Nephron (organoid): ENCODE measurements around the gene SHISAL2B.

ENCODE experiments used
- H3K27ac Mint-ChIP-seq, 3 experiments: 2 replicates each; pipeline ENCODE4 v1.8.0; 2020; ENCODE audit warnings: mixed read lengths in 3 of 3, mild to moderate bottlenecking in 2 of 3, moderate library complexity in 1 of 3
- H3K27me3 Mint-ChIP-seq: 2 replicates; pipeline ENCODE4 v1.8.0; 2021; ENCODE audit warnings: low read depth, mild to moderate bottlenecking, moderate library complexity, mixed read lengths
- H3K36me3 Mint-ChIP-seq: 2 replicates; pipeline ENCODE4 v1.8.0; 2020; ENCODE audit warnings: low read depth, mixed read lengths
- H3K4me1 Mint-ChIP-seq: 2 replicates; pipeline ENCODE4 v1.8.0; 2020; ENCODE audit warnings: mixed read lengths
- H3K4me3 Mint-ChIP-seq, 3 experiments: 2 replicates each; pipeline ENCODE4 v1.8.0; 2020; ENCODE audit warnings: mild to moderate bottlenecking in 3 of 3, mixed read lengths in 3 of 3, moderate library complexity in 2 of 3
- H3K9me3 Mint-ChIP-seq: 2 replicates; pipeline ENCODE4 v1.8.0; 2020; ENCODE audit warnings: mixed read lengths
- CTCF ChIP-seq, 3 experiments: fragments of 200-600 bp; sonication (generic); IDR thresholded peaks; one replicate each; pipeline ENCODE4 v1.5.0; 2021; ENCODE audit warnings: antibody characterized with exemption in 3 of 3; ENCODE audit not compliant: unreplicated experiment in 3 of 3

The SHISAL2B gene

DNA sequence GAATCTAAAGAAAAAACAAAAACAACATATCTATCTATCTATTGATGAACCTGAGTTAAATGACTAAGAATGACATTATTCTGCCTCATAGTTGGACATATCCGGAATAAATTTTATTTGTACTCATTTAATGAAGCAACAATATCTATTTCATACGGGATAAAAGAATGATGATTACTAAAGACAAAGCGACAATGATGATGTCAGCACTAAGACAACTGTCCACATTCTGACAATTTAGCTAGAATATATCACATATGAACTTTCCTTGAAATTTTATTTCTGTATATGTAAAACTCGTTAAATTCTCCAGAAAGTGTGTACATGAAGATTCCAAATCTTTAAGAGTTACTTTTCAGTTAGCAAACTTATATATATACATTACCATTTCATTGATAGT is 23.2 kb upstream of the SHISAL2B start:
- H3K4me3 Mint-ChIP-seq = no peak overlapping the region

DNA sequence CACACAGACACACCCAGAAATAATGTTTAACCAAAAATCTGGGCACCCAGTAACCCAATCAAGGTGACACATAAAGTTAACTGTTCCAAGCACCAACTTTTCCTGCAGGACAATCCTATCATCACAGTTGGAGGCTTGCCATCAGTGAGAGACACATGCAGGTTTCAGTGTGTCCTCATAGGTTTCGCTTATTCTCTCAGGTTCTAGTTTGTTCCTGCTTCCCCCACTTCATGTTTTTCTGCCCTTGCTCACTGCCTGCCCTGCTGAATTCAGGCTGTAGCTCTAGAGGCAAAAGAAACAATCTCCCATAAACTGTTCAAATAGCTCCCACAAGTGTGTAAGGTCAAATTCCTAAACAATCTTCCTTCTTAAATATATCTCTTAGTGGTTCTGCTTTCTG is 20.0 kb upstream of the SHISAL2B start:
- Mint-ChIP-seq H3K27ac (no peak overlapping the region), H3K27me3 (no peaks in the 10 kb centered on the region), H3K4me3 (no peak overlapping the region), H3K36me3 (no peaks in the 10 kb centered on the region), H3K4me1 (no peaks in the 10 kb centered on the region), H3K9me3 (no peaks in the 10 kb centered on the region)
- TF ChIP-seq CTCF (IDR thresholded peaks at IDR 0.05; ENCODE audit: unreplicated experiment in 3 of 3) = no peak

More for the DNA sequence above, 23.2 kb upstream of the SHISAL2B start:
- TF ChIP-seq CTCF (IDR thresholded peaks at IDR 0.05; ENCODE audit: unreplicated experiment in 3 of 3) = no peak
- no peaks in the 10 kb centered on the region for H3K27me3 Mint-ChIP-seq
- H3K9me3 Mint-ChIP-seq = no peaks in the 10 kb centered on the region
- H3K27ac Mint-ChIP-seq = no peak overlapping the region
- no peaks in the 10 kb centered on the region for H3K36me3 Mint-ChIP-seq
- H3K4me1 Mint-ChIP-seq = no peaks in the 10 kb centered on the region

- no peak overlapping the region for H3K4me3 Mint-ChIP-seq
- TF ChIP-seq CTCF (IDR thresholded peaks at IDR 0.05; ENCODE audit: unreplicated experiment in 3 of 3) = no peak
- H3K27me3 Mint-ChIP-seq = no peaks in the 10 kb centered on the region
- H3K4me1 Mint-ChIP-seq = no peaks in the 10 kb centered on the region
- H3K36me3 Mint-ChIP-seq = no peaks in the 10 kb centered on the region
- H3K9me3 Mint-ChIP-seq = no peaks in the 10 kb centered on the region
- no peak overlapping the region for H3K27ac Mint-ChIP-seq
Observed at GRCh38 chr5:64671678-64672077, 18.6 kb upstream of the SHISAL2B start.

GRCh38 chr5:64678374-64678773 is 11.9 kb upstream of the SHISAL2B start:
- TF ChIP-seq CTCF (IDR thresholded peaks at IDR 0.05; ENCODE audit: unreplicated experiment in 3 of 3) = no peak
- Mint-ChIP-seq H3K27me3 (no peaks in the 10 kb centered on the region), H3K9me3 (no peaks in the 10 kb centered on the region), H3K4me1 (no peaks in the 10 kb centered on the region), H3K27ac (no peak overlapping the region), H3K4me3 (no peak overlapping the region), H3K36me3 (no peaks in the 10 kb centered on the region)

DNA sequence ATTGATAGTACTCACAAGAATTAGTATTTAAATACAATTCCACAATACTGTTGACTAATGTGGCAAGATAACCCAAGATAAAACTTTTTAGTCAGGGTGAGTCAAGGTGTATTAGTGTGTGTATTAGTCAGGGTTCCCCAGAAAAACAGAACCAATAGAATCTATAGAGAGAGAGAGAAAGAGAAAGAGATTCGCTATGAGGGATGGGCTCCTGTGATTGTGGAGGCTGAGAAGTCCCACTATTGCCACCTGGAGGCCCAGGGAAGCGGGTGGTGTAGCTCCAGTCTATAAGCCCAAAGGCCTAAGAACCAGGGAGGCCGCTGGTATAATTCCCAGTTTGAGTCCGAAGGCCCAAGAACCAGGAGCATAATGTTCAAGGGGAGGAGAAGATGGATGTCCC is 10.0 kb upstream of the SHISAL2B start:
- H3K4me3 Mint-ChIP-seq = no peak overlapping the region
- H3K4me1 Mint-ChIP-seq = no peaks in the 10 kb centered on the region
- no peaks in the 10 kb centered on the region for H3K36me3 Mint-ChIP-seq
- no peak overlapping the region for H3K27ac Mint-ChIP-seq
- no peak for TF ChIP-seq CTCF (IDR thresholded peaks at IDR 0.05; ENCODE audit: unreplicated experiment in 3 of 3)
- H3K27me3 Mint-ChIP-seq = no peaks in the 10 kb centered on the region
- no peaks in the 10 kb centered on the region for H3K9me3 Mint-ChIP-seq

DNA sequence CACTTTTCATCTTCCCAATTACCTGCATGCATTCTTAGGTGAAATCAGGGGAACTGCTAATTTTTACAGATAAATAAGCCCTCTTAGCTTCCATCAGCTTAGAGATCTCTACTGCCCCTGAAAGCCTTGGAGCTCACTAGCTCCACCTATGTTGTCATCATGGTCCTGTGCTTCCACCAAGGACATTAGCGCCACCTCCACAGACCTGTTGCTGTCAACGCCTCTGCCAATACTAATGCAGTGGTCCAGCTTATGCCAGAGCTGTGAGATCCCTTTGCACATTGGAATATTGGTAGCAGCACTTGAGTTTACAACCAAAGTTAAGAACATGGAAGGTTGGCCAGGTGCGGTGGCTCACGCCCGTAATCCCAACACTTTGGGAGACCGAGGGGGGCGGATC is 7.7 kb upstream of the SHISAL2B start:
- H3K9me3 Mint-ChIP-seq = no peaks in the 10 kb centered on the region
- H3K4me1 Mint-ChIP-seq = no peaks in the 10 kb centered on the region
- no peak overlapping the region for H3K4me3 Mint-ChIP-seq
- H3K27me3 Mint-ChIP-seq = peaks cover 10% of the 10 kb centered on the region
- H3K27ac Mint-ChIP-seq = no peak overlapping the region
- H3K36me3 Mint-ChIP-seq = no peaks in the 10 kb centered on the region
- TF ChIP-seq CTCF (IDR thresholded peaks at IDR 0.05; ENCODE audit: unreplicated experiment in 3 of 3) = no peak
